ENCODE measurements around the gene ELF1. TPM values are rescaled to one million over a fixed set of nuclear protein-coding genes. Genes with fewer than 3 reads are reported as not detected.
"Not testable (repeated sequence)": the region's sequence is repeated elsewhere in the genome, so short reads cannot be mapped to it uniquely, and the experiment has no call there.

The ELF1 gene
- total RNA-seq, 3 donors from 2014 or later: 80.2 to 111 (median 96.8) TPM

GRCh38 chr13:40981949-40982348, 37.2 kb downstream of the ELF1 start:
- ATAC-seq (no peak), DNase-seq (no peak)
- Histone ChIP-seq H3K9me3 (no peaks in the 10 kb centered on the region), H3K4me1 (ENCODE audit: low read depth) (peaks cover 34% of the 10 kb centered on the region), H3K4me3 (no peak overlapping the region), H3K36me3 (ENCODE audit: low read depth) (no peaks in the 10 kb centered on the region)
- intact Hi-C loops (cut with DNase I, micrococcal nuclease): no loop called here
- TF ChIP-seq, protein P1, sequence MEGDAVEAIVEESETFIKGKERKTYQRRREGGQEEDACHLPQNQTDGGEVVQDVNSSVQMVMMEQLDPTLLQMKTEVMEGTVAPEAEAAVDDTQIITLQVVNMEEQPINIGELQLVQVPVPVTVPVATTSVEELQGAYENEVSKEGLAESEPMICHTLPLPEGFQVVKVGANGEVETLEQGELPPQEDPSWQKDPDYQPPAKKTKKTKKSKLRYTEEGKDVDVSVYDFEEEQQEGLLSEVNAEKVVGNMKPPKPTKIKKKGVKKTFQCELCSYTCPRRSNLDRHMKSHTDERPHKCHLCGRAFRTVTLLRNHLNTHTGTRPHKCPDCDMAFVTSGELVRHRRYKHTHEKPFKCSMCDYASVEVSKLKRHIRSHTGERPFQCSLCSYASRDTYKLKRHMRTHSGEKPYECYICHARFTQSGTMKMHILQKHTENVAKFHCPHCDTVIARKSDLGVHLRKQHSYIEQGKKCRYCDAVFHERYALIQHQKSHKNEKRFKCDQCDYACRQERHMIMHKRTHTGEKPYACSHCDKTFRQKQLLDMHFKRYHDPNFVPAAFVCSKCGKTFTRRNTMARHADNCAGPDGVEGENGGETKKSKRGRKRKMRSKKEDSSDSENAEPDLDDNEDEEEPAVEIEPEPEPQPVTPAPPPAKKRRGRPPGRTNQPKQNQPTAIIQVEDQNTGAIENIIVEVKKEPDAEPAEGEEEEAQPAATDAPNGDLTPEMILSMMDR (IDR thresholded peaks at IDR 0.05): no peak

DNA sequence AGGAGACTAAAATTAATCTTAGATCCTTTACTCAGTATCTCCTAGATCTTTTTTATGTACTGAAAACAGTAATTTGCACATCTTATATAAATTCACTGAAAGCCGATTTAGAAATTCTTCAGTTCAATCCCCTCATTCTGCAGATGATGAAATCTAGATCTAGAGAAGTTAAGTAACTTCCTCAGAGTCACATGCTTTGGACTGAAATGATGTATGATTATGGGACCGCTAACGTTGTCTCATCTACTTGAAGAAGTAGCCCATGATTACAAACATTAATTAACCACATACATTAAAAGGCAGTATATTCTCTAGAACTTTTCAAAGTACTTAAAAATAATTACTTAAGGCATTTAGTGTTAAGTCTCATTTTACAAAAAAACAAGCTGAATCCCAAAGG, 37.8 kb downstream of the ELF1 start:
- TF ChIP-seq, protein P1 (IDR thresholded peaks at IDR 0.05): no peak

GRCh38 chr13:40980461-40980860, 38.7 kb downstream of the ELF1 start:
- ATAC-seq (peak; percentile 45), DNase-seq (no peak)
- TF ChIP-seq, protein P1 (IDR thresholded peaks at IDR 0.05): no peak
- Histone ChIP-seq H3K4me3 (no peak overlapping the region), H3K9me3 (no peaks in the 10 kb centered on the region), H3K36me3 (ENCODE audit: low read depth) (no peaks in the 10 kb centered on the region), H3K4me1 (ENCODE audit: low read depth) (peaks cover 34% of the 10 kb centered on the region)
- intact Hi-C loops (cut with DNase I, micrococcal nuclease): no loop called here

More for the DNA sequence above, 37.8 kb downstream of the ELF1 start:
- Histone ChIP-seq H3K4me3 (no peak overlapping the region), H3K36me3 (ENCODE audit: low read depth) (no peaks in the 10 kb centered on the region), H3K4me1 (ENCODE audit: low read depth) (peaks cover 37% of the 10 kb centered on the region), H3K9me3 (no peaks in the 10 kb centered on the region)
- intact Hi-C loops (cut with DNase I, micrococcal nuclease): no loop called here
- DNase-seq (no peak), ATAC-seq (no peak)

GRCh38 chr13:40979232-40979631, 39.9 kb downstream of the ELF1 start:
- DNase-seq (no peak), ATAC-seq (no peak)
- intact Hi-C loops (cut with DNase I, micrococcal nuclease): no loop called here
- no peaks in the 10 kb centered on the region for H3K36me3 ChIP-seq (ENCODE audit: low read depth)
- TF ChIP-seq, protein P1 (IDR thresholded peaks at IDR 0.05): no peak
- H3K4me1 ChIP-seq (ENCODE audit: low read depth): peaks cover 35% of the 10 kb centered on the region
- H3K4me3 ChIP-seq: no peak overlapping the region
- no peaks in the 10 kb centered on the region for H3K9me3 ChIP-seq

DNA sequence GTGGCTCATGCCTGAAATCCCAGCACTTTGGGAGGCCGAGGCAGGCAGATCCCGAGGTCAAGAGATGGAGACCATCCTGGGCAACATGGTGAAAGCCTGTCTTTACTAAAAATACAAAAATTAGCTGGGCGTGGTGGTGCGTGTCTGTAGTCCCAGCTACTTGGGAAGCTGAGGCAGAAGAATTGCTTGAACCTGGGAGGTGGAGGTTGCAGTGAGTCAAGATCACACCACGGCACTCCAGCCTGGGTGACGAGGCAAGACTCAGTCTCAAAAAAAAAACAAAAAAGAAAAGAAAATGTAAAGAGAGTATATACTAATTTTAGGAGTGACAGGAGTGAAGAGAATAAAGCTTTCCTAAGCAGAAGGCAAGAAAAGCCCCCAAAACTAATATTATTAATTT, 41.0 kb downstream of the ELF1 start:
- ATAC-seq; intact Hi-C loops (cut with DNase I, micrococcal nuclease); H3K36me3 ChIP-seq (ENCODE audit: low read depth); DNase-seq; H3K4me3 ChIP-seq; H3K9me3 ChIP-seq: not testable (repeated sequence)
- H3K4me1 ChIP-seq (ENCODE audit: low read depth): peaks cover 34% of the 10 kb centered on the region

- TF ChIP-seq, protein P1 (IDR thresholded peaks at IDR 0.05): no peak
- H3K9me3 ChIP-seq: no peaks in the 10 kb centered on the region
- intact Hi-C loops (cut with DNase I, micrococcal nuclease): no loop called here
- no peak for DNase-seq
- no peak for ATAC-seq
- no peaks in the 10 kb centered on the region for H3K36me3 ChIP-seq (ENCODE audit: low read depth)
- H3K4me3 ChIP-seq: no peak overlapping the region
- peaks cover 50% of the 10 kb centered on the region for H3K4me1 ChIP-seq (ENCODE audit: low read depth)
Observed at GRCh38 chr13:40975441-40975840, 43.7 kb downstream of the ELF1 start.
